ENCODE data around the gene SPEM2.

- TF ChIP-seq POLR2A (IDR thresholded peaks at IDR 0.05; ENCODE audit: low read depth, low read length) (no peak), RCOR1 (IDR thresholded peaks at IDR 0.05; ENCODE audit: insufficient replicate concordance, low read length) (no peak), CTCF (conservative IDR thresholded peaks at IDR 0.05; ENCODE audit: low read depth, low read length) (no peak), SMC3 (IDR thresholded peaks at IDR 0.05; ENCODE audit: low read depth, low read length) (no peak), BHLHE40 (IDR thresholded peaks at IDR 0.05; ENCODE audit: low read depth, low read length) (peak; percentile 78; the same call in 1 of the 2 replicates), CEBPB (IDR thresholded peaks at IDR 0.05; ENCODE audit: low read depth, low read length) (no peak), RFX5 (IDR thresholded peaks at IDR 0.05; ENCODE audit: low read depth, low read length) (no peak), MXI1 (IDR thresholded peaks at IDR 0.05; ENCODE audit: borderline replicate concordance, low read depth, low read length) (no peak), RAD21 (IDR thresholded peaks at IDR 0.05; ENCODE audit: low read length) (no peak), MAFK (IDR thresholded peaks at IDR 0.05; ENCODE audit: low read depth, low read length) (no peak), USF2 (IDR thresholded peaks at IDR 0.05; ENCODE audit: low read depth, low read length) (no peak), CHD1 (IDR thresholded peaks at IDR 0.05; ENCODE audit: low read depth, low read length) (no peak), NFE2L2 (IDR thresholded peaks at IDR 0.05; ENCODE audit: low read depth, low read length) (no peak)
These were observed 50.5 kb downstream of the SPEM2 start for GRCh38 chr17:7475764-7476422.
